HCT116 (cell line): Measurements from ENCODE around the gene FAM151A. TPM values are rescaled to one million over a fixed set of nuclear protein-coding genes. Genes with fewer than 3 reads are reported as not detected.

Source experiments
- ATAC-seq: fragments of 200-7000 bp; cut with Tn5 transposase; 2 replicates; pipeline ENCODE4 v1.9.1; 2020; ENCODE audit warnings: mild to moderate bottlenecking, moderate library complexity
- BruUV-seq: library from RNA; stranded (reverse); fragments of 400-500 nt; replicated peaks from 2 replicates; lab custom pipeline; 2021; lab: Mats Ljungman, UMichigan
- CTCF ChIA-PET: fragments of 300-600 bp; sonication (Branson Sonifier 250); formaldehyde crosslinking; loops from one replicate; lab custom pipeline; 2021; ENCODE audit warnings: antibody characterized with exemption; lab: Charles Lee
- POLR2A ChIA-PET: fragments of 300-600, 350-600 bp; sonication (Branson Sonifier 250); formaldehyde crosslinking; loops from one replicate; lab custom pipeline; 2021; ENCODE audit warnings: antibody characterized with exemption; lab: Charles Lee
- RAD21 ChIA-PET, 2 experiments: fragments of 300-600 bp; sonication (Branson Sonifier 250); formaldehyde crosslinking; loops; one replicate each; lab custom pipeline; 2023; ENCODE audit warnings: low total read pairs in 2 of 2; ENCODE audit not compliant: uncharacterized antibody in 2 of 2, unreplicated experiment in 2 of 2, low non-redundant PET in 1 of 2; lab: Charles Lee
- DNase-seq: peaks from one replicate; pipeline ENCODE4 v3.0.0-alpha.2; 2010; ENCODE audit warnings: low read depth, low spot score
- H2AFZ ChIP-seq: fragments of 200-600 bp; shearing (Covaris generic), sonication (generic); 2 replicates; pipeline ENCODE4 v1.6.1; 2017; ENCODE audit warnings: low read depth, mixed run types, mixed read lengths, antibody characterized with exemption, low read length; ENCODE audit not compliant: poor library complexity, severe bottlenecking
- H3K27ac ChIP-seq: 2 replicates; pipeline ENCODE4 v1.5.1; 2012; ENCODE audit warnings: low read depth, low read length
- H3K27me3 ChIP-seq: fragments of 200-600 bp; sonication (generic); 2 replicates; pipeline ENCODE4 v1.6.1; 2016; ENCODE audit warnings: mixed run types, low read length, mixed read lengths; ENCODE audit not compliant: insufficient read depth
- H3K36me3 ChIP-seq, 2 experiments: fragments of 200-500 bp in 1 of 2; fragments of 200-600 bp in 1 of 2; sonication (Bioruptor generic) in 1 of 2; sonication (generic) in 1 of 2; 2 replicates each; pipeline versions ENCODE4 v1.5.1 to v1.6.1; 2014 to 2016; ENCODE audit warnings: low read length in 2 of 2, inconsistent platforms in 1 of 2, mixed read lengths in 1 of 2, mixed run types in 1 of 2; ENCODE audit not compliant: insufficient read depth in 2 of 2, control insufficient read depth in 1 of 2
- H3K4me1 ChIP-seq, 2 experiments: fragments of 200-600 bp in 1 of 2; sonication (generic) in 1 of 2; 2 replicates each; pipeline versions ENCODE4 v1.5.1 to v1.6.1; 2012 to 2017; ENCODE audit warnings: low read length in 2 of 2, inconsistent platforms in 1 of 2, mild to moderate bottlenecking in 1 of 2, mixed read lengths in 1 of 2, mixed run types in 1 of 2, moderate library complexity in 1 of 2; ENCODE audit not compliant: insufficient read depth in 2 of 2, control insufficient read depth in 1 of 2
- H3K4me2 ChIP-seq: fragments of 200-600 bp; sonication (generic); 2 replicates; pipeline ENCODE4 v1.6.1; 2017; ENCODE audit warnings: mixed run types, low read length, mixed read lengths
- H3K4me3 ChIP-seq, 2 experiments: fragments of 200-600 bp in 1 of 2; sonication (generic) in 1 of 2; replicated peaks in 1 of 2; 2 replicates each; pipeline ENCODE4 v1.5.1; 2011 to 2016; ENCODE audit warnings: low read length in 2 of 2, control low read depth in 1 of 2, low read depth in 1 of 2, mild to moderate bottlenecking in 1 of 2, mixed read lengths in 1 of 2, mixed run types in 1 of 2
- H3K79me2 ChIP-seq: fragments of 200-600 bp; sonication (generic); 2 replicates; pipeline ENCODE4 v1.6.1; 2017; ENCODE audit warnings: mild to moderate bottlenecking, mixed run types, low read length, moderate library complexity, mixed read lengths; ENCODE audit not compliant: insufficient read depth
- H3K9ac ChIP-seq: fragments of 200-600 bp; sonication (generic); 2 replicates; pipeline ENCODE4 v1.6.1; 2016; ENCODE audit warnings: low read length, mixed read lengths
- H3K9me2 ChIP-seq: fragments of 200-600 bp; sonication (generic), shearing (Covaris generic); 2 replicates; pipeline ENCODE4 v1.6.1; 2017; ENCODE audit warnings: mixed run types, mild to moderate bottlenecking, moderate library complexity; ENCODE audit not compliant: insufficient read depth
- H3K9me3 ChIP-seq, 2 experiments: fragments of 200-500 bp in 1 of 2; fragments of 200-600 bp in 1 of 2; sonication (Bioruptor generic) in 1 of 2; sonication (generic) in 1 of 2; 2 replicates each; pipeline ENCODE4 v1.6.1; 2014 to 2017; ENCODE audit warnings: low read length in 2 of 2, mixed read lengths in 2 of 2, inconsistent platforms in 1 of 2, low read depth in 1 of 2, mild to moderate bottlenecking in 1 of 2, mixed run types in 1 of 2, moderate library complexity in 1 of 2; ENCODE audit not compliant: control insufficient read depth in 1 of 2, insufficient read depth in 1 of 2
- H4K20me1 ChIP-seq: fragments of 200-600 bp; sonication (generic), shearing (Covaris generic); 2 replicates; pipeline ENCODE4 v1.6.1; 2017; ENCODE audit warnings: mixed run types, mild to moderate bottlenecking, moderate library complexity; ENCODE audit not compliant: insufficient read depth
- CEBPB ChIP-seq: IDR thresholded peaks from 2 replicates; pipeline ENCODE4 v1.6.1; 2012; ENCODE audit warnings: low read depth
- EZH2phosphoT487 ChIP-seq: fragments of 200-600 bp; IDR thresholded peaks from 2 replicates; pipeline ENCODE4 v1.6.1; 2018; ENCODE audit warnings: antibody characterized with exemption, borderline replicate concordance
- FOSL1 ChIP-seq: IDR thresholded peaks from 2 replicates; pipeline ENCODE4 v1.6.1; 2012; ENCODE audit warnings: low read depth
- POLR2AphosphoS5 ChIP-seq: IDR thresholded peaks from 2 replicates; pipeline ENCODE4 v1.6.1; 2011; ENCODE audit warnings: mild to moderate bottlenecking, low read depth, low read length, moderate library complexity
- RAD21 ChIP-seq: IDR thresholded peaks from 2 replicates; pipeline ENCODE4 v1.6.1; 2012; ENCODE audit warnings: low read depth, mild to moderate bottlenecking
- SIN3A ChIP-seq: IDR thresholded peaks from 2 replicates; pipeline ENCODE4 v1.6.1; 2012; ENCODE audit warnings: low read depth
- SRF ChIP-seq: IDR thresholded peaks from 2 replicates; pipeline ENCODE4 v1.6.1; 2012; ENCODE audit warnings: low read depth
- YY1 ChIP-seq: IDR thresholded peaks from 2 replicates; pipeline ENCODE4 v1.6.1; 2011; ENCODE audit warnings: low read length, low read depth, moderate library complexity, mild to moderate bottlenecking; ENCODE audit not compliant: insufficient replicate concordance; ENCODE audit errors: extremely low read depth
- intact Hi-C: fragments of 100-400 bp; cut with micrococcal nuclease; formaldehyde crosslinking; loops from 2 replicates; pipeline ENCODE4 v1.10.0; 2022
- total RNA-seq: library from RNA; stranded (reverse); gene quantifications from one replicate; pipeline ENCODE4 v1.2.1, GENCODE V29; 2021; ENCODE audit not compliant: unreplicated experiment
- TF ChIP-seq, protein P1 (sequence below), 3 experiments: fragments of 200-600 bp in 1 of 3; sonication (generic) in 1 of 3; IDR thresholded peaks in 2 of 3; conservative IDR thresholded peaks in 1 of 3; 2 replicates each; pipeline ENCODE4 v1.5.1; 2012 to 2017; ENCODE audit warnings: low read depth in 2 of 3, low read length in 2 of 3, antibody characterized with exemption in 1 of 3, borderline replicate concordance in 1 of 3, control low read depth in 1 of 3, mild to moderate bottlenecking in 1 of 3, mixed read lengths in 1 of 3, mixed run types in 1 of 3, moderate library complexity in 1 of 3; ENCODE audit not compliant: insufficient read depth in 1 of 3
- TF ChIP-seq, protein P2 (sequence below): IDR thresholded peaks from 2 replicates; pipeline ENCODE4 v1.6.1; 2012
- TF ChIP-seq, protein P3 (sequence below): IDR thresholded peaks from 2 replicates; pipeline ENCODE4 v1.6.1; 2012
- TF ChIP-seq, protein P4 (sequence below): IDR thresholded peaks from 2 replicates; pipeline ENCODE4 v1.6.1; 2011; ENCODE audit warnings: mild to moderate bottlenecking, low read length, moderate library complexity; ENCODE audit not compliant: insufficient replicate concordance; ENCODE audit errors: extremely low read depth

Gene FAM151A
- total RNA-seq, 1 experiment from 2014 or later = not detected

DNA sequence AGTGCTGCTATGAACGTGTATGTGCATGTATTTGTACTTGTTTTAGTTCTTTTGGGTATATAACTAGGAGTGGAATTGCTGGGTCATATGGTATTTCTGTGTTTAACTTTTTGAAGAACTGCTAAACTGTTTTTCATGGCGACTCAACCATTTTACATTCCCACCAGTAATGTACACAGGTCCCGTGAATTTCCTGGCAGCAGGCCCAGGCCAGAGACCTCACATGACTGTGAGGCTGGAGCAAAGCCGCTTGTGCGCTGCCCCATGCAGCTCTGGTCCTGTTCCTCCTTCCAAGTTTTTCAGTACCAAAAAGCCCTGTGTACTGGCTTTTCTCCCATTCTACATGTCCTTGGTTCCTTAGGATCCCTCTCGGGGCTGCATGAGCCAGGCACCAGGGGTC lies 45.7 kb downstream of the FAM151A start (continued):
- TF ChIP-seq, protein P1, sequence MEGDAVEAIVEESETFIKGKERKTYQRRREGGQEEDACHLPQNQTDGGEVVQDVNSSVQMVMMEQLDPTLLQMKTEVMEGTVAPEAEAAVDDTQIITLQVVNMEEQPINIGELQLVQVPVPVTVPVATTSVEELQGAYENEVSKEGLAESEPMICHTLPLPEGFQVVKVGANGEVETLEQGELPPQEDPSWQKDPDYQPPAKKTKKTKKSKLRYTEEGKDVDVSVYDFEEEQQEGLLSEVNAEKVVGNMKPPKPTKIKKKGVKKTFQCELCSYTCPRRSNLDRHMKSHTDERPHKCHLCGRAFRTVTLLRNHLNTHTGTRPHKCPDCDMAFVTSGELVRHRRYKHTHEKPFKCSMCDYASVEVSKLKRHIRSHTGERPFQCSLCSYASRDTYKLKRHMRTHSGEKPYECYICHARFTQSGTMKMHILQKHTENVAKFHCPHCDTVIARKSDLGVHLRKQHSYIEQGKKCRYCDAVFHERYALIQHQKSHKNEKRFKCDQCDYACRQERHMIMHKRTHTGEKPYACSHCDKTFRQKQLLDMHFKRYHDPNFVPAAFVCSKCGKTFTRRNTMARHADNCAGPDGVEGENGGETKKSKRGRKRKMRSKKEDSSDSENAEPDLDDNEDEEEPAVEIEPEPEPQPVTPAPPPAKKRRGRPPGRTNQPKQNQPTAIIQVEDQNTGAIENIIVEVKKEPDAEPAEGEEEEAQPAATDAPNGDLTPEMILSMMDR (IDR thresholded peaks at IDR 0.05 in 2 of 3, conservative IDR thresholded peaks at IDR 0.05 in 1 of 3; ENCODE audit: borderline replicate concordance in 1 of 3, insufficient read depth in 1 of 3, low read depth in 2 of 3, low read length in 2 of 3) = no peak
- no peak for TF ChIP-seq CEBPB
- no peak for TF ChIP-seq FOSL1
- TF ChIP-seq SIN3A = no peak
- TF ChIP-seq, protein P2, sequence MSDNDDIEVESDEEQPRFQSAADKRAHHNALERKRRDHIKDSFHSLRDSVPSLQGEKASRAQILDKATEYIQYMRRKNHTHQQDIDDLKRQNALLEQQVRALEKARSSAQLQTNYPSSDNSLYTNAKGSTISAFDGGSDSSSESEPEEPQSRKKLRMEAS = no peak
- no peak for TF ChIP-seq EZH2phosphoT487
- no peak for TF ChIP-seq YY1
- TF ChIP-seq POLR2AphosphoS5 = no peak

DNA sequence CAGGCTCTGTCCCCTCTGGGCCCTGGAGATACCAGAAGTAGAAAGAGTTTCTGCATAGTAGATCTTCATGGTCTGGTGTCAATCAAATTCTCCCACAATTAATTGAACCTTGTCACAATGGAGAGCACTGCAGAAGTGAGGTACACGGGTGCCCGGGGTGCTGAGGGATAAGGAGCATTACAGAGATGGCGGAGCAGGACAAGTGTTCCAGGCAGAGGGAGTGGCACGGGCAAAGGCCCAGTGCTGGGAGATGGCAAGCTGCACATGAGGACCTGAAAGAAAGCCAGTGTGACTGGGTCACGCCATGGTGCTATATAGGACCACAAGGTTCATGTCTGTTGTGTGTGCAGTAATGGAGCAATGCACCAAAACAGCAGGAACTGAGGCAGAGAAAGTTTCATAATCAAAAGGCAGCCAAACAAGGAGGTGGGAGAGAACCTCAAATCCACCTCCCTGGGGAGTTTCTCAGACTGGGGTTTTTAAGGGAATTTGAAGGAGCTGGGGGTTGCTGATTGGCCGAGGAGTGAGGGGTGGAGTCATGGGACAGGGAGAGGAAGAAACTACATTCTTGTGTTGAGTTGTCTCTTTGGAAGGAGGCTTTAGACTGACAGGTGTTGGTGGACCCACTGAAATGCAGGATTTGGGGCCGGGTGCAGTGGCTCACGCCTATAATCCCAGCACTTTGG lies 47.6 kb downstream of the FAM151A start:
- Histone ChIP-seq H3K79me2 (no peaks in the 10 kb centered on the region), H3K9me3 (no peaks in the 10 kb centered on the region), H3K4me3 (no peak overlapping the region), H3K4me1 (peaks cover 41 to 51% of the 10 kb centered on the region in 2 experiments), H3K36me3 (no peaks in the 10 kb centered on the region), H3K4me2 (peak overlapping the region; percentile 40), H3K9me2 (no peaks in the 10 kb centered on the region), H3K27me3 (no peaks in the 10 kb centered on the region), H3K27ac (no peak overlapping the region), H3K9ac (no peak overlapping the region), H4K20me1 (no peaks in the 10 kb centered on the region), H2AFZ (no peak overlapping the region)
- no peak for DNase-seq
- intact Hi-C loops = no loop called here
- ChIA-PET CTCF (no interaction called here), RAD21 (no interaction called here), POLR2A (interaction anchor here (1.2 to 1.4 kb wide), 2 partner anchors 11 to 17 kb away, joined by 3 to 5 read pairs; no protein-coding TSS in a partner anchor)
- TF ChIP-seq, protein P3, sequence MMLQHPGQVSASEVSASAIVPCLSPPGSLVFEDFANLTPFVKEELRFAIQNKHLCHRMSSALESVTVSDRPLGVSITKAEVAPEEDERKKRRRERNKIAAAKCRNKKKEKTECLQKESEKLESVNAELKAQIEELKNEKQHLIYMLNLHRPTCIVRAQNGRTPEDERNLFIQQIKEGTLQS = no peak
- TF ChIP-seq RAD21 (no peak), SRF (no peak), YY1 (no peak)
- TF ChIP-seq, protein P4, sequence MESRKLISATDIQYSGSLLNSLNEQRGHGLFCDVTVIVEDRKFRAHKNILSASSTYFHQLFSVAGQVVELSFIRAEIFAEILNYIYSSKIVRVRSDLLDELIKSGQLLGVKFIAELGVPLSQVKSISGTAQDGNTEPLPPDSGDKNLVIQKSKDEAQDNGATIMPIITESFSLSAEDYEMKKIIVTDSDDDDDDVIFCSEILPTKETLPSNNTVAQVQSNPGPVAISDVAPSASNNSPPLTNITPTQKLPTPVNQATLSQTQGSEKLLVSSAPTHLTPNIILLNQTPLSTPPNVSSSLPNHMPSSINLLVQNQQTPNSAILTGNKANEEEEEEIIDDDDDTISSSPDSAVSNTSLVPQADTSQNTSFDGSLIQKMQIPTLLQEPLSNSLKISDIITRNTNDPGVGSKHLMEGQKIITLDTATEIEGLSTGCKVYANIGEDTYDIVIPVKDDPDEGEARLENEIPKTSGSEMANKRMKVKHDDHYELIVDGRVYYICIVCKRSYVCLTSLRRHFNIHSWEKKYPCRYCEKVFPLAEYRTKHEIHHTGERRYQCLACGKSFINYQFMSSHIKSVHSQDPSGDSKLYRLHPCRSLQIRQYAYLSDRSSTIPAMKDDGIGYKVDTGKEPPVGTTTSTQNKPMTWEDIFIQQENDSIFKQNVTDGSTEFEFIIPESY = no peak
- BruUV-seq = no TSS peak
- peak; percentile 21 for ATAC-seq
